COLO829 (cell line): ENCODE measurements around the gene NAA80.
A peak's percentile ranks its signal among the peaks of the same experiment; 100 is the strongest.
"Not testable (repeated sequence)": the region's sequence is repeated elsewhere in the genome, so short reads cannot be mapped to it uniquely, and the experiment has no call there.

Experiments used
- DNase-seq: peaks from one replicate; pipeline ENCODE4 v3.0.0; 2012; ENCODE audit warnings: low spot score

Gene NAA80

DNA sequence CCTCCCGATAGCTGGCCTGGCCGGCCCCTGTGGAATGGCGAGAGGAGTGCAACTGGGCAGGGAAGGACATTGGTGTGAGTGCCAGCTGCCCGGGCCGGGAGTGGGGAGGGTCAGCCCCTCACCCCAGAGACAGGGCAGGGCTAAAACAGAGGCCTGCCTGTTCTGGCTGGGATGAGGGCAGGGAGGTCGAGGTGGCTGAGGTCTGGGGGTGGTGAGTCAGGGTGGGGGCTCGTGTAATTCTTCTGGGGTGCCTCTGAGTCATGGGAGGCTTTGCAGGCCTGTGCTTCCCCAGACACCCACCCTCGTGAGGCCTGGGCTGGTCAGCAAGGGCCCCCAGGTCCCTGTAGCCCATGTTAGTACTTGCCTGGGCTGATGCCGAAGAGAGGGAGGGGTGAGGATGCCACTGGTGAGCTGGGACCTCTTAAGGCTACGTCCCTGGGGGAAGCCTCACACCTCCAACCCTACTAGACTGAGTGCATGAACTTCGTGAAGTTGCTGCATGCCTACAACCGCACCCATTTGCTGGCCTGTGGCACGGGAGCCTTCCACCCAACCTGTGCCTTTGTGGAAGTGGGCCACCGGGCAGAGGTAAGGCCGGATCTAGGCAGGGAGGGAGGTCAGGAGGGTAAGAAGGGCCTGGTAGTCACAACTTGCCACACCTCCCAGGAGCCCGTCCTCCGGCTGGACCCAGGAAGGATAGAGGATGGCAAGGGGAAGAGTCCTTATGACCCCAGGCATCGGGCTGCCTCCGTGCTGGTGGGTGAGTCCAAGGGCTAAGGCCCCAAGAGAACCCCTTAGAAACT, 28.6 kb downstream of the NAA80 start:
- no peak for DNase-seq

DNA sequence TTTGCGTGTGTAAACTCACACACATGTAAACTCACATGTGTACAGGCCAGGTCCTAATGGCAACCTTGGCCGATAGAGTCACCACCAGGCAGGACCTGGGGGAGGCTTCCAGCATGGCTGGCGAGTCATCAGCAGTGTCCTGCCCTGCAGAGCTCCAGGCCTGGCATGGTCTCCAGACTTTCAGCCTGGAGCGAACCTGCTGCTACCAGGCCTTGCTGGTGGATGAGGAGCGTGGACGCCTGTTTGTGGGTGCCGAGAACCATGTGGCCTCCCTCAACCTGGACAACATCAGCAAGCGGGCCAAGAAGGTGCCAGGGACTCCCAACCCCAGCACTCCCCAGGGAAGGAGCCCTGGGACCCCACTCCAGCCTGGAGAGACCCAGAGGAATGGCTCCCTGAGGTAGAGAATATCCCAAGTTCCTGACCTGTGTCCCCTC, 29.2 kb downstream of the NAA80 start:
- DNase-seq, result no peak

DNA sequence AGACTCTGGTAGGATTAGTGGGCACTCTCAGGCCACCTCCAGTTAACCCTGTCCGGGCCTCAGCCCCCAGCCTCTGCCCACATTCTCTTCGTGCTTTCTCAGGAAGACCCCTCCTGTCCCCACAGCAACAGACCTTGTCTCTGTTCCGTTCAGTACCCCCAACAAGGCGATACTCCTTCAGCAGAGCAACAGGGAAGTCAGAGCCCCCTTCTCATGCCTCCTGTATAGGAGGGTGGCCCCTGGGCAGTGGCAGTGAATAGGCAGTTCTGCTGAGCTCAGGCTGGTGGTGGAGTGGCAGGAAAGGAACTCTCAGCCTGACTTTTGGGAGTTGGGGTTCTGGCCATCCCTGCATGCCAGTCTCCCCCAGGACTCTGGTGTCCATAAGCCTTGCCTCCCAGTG, 29.7 kb downstream of the NAA80 start:
- no peak for DNase-seq

DNA sequence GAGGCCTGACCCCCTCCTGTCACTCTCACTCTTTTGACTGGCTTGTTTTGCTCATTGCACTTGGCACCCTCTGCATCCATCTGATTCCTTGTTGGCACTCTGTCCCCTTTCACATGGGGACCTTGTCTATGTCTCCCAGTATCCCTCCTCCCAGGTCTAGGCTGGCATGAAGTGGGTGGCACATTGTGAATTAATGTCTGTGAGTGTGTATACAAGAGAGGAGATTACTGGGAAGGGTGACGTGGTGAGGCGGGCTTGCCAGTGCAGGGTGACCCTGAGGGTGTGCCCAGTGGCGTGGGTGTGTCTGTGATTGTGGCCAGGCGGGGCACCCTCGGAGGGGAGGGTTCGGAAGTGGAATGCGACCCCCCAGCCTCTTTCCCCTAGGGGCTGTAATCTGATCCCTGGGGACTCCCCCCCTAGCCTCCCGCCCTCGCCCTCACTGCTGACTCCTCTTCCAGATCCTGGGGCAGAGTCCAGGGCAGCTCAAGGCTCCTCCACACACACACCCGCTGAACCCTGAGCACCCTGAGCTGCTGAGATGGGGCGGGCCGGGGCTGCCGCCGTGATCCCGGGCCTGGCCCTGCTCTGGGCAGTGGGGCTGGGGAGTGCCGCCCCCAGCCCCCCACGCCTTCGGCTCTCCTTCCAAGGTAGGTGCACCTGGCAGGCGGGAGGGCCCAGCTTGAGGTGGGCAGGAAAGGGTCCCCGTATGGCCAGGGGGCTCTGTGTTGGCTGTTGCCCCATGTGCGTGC, 30.3 kb downstream of the NAA80 start, which contains the start of gene SEMA3B:
SEMA3B (plus strand) TSS at position 445 of the 749 bp plus-strand sequence; CDS start at position 539, 94 bp downstream.
- peak; percentile 88 for DNase-seq

DNA sequence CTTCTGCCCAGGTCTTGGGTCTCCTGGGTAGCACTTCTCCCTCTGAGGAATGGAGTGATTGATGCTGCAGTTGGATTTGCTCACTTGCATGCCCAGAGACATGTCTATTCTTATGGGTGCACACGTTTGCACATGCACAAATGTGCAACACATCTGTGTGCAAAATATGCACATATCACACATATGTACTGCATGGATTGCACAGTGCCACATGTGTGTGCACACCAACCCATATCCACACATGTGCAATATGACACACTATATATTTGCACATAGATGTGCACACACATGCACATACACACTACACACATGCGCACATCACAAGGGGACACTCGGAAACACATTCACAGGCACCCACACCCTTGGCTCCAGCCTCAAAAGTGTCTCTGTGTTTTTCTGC, 30.9 kb downstream of the NAA80 start:
- DNase-seq, result no peak

DNA sequence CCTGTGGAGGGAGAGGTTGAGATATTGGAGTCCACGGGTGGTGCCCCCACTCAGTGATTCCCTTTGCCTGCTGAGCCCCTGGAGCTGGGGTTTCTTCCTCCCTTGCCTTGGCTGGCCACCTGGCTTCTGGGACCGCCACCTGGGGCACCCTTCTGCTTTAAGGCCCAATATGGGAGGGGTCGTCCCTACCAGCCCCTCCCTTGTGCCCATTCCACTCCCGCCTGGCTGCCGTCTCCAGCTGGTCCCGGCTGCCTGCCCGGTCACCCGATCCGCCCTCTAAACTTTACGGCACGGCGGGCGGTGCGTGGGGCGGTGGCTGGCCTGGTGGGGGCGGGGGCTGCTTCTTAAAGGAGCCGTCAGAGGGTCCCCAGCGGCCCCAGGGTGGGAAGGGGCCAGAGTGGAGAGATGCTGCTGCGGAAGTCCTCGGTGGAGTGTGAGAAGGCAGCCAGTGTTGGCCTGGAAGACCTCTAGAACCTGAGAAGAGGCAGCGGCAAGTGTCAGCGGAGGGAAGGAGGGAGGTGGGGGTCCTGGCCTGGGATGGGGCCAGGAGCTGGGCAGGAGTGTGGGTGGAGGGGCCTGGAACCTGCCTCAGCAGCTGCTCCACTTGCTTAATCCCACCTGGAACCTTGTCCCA, 31.8 kb downstream of the NAA80 start:
- no peak for DNase-seq

DNA sequence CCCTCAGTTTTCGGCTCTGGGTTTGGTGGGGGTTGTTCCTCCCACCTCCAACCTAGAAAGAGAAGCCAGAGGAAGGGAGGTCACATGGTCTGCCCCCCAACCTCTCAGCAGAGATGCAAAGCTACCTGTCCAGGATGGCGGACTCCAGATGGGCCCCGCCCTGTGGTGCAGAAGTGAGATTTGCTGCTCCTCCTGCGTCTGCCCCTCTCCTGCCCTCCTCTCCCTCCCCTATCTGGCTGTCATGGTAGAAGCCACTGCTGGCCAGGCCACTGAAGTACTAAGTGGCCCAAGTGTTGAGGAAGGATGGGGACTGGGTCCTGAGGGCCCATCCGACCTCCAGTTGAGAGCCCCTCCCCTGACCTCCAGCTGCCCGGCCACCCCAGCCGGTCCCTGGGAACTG, 32.4 kb downstream of the NAA80 start:
- DNase-seq, result no peak

DNA sequence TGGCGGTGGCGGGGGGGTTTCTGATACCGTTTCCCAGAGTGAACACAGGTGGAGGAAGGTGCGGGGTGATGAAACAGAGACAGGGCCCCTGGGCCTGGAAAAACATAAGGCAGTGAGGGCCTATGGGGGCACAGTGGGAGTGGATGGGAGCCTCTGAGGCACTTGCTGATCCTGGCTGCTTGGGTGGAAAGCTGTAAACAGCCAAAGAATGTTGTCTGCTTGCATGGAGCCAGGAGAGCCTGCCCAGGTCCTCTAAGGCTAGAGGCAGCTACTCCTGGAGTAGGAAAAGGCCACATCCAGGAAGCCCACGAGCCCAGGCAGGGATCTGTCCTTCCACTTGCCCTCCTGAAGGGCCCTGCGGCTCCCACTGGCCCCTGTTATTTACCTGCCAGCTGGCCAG, 33.2 kb downstream of the NAA80 start:
- no peak for DNase-seq

DNA sequence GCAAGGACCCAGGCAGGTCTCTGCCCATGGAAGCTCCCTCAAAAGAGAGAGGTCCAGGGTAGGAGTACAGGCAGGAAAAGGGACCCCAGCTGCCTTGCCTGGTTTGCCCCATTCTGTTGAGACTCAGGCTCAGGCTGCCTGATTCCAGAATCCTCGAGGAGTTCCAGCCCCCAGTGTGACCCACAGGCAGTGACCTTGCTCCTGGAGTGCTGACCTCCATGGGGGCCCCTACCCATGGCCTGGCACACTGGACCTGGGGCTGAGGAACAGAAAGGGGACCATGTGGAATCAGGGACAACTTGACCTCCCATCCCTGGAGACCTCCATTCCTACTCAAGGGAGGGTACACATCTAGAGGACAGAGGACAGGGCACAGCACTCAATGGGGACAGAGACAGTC, 33.6 kb downstream of the NAA80 start:
- no peak for DNase-seq

DNA sequence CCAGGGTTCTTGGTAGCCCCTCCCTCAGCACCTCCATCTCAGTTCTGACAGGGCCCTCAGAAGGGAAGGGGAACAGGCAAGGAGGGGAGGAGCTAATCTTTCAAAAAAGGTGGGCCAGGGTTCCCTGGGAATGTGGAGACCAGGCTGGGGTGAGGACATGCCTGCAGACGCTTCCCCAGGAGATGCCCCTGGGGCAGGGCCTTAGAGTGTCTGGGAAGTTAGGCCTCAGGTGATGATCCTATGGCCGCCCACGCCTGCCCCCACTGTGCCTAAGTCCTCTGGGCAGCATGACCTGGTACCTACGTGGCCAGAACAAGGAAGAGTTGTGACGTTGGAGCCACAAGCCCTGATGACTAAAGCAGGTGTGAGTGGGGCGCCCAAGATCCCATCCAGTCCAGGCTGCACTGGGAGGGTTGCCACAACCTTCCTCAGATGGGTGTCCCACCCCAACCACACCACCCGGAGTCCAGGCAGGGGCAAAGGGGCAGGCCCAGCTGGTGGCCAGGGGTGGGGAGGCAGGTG, 34.2 kb downstream of the NAA80 start:
- DNase-seq, result no peak

DNA sequence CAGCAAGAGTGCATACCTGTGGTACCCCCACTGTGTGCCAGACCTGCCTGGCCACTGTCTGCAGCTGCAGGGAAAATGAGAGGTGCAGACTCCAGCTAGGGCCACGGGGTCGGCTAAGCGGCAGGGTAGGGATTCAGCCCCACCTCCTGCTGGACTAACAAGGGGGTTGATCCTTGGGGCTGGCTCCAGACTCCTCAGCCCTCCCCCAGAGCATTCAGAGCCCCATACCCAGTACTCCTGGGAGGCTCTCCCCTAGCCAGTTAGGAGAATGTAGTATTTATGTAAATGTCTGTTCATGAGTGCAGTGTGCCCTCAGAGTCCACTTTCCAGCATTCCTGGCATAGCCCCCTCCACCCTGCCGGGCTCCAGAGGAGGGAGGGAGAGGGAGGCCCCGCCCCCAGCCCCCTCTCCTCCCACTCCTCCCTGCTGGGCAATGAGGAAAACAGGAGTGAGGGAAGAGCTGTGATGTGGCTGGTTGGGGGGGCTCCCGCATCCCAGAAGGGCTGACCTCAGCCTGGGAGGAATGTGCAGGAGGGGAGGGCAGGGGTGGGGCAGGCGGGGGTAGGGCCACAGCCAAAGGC, 34.7 kb downstream of the NAA80 start:
- peak; percentile 61 for DNase-seq

DNA sequence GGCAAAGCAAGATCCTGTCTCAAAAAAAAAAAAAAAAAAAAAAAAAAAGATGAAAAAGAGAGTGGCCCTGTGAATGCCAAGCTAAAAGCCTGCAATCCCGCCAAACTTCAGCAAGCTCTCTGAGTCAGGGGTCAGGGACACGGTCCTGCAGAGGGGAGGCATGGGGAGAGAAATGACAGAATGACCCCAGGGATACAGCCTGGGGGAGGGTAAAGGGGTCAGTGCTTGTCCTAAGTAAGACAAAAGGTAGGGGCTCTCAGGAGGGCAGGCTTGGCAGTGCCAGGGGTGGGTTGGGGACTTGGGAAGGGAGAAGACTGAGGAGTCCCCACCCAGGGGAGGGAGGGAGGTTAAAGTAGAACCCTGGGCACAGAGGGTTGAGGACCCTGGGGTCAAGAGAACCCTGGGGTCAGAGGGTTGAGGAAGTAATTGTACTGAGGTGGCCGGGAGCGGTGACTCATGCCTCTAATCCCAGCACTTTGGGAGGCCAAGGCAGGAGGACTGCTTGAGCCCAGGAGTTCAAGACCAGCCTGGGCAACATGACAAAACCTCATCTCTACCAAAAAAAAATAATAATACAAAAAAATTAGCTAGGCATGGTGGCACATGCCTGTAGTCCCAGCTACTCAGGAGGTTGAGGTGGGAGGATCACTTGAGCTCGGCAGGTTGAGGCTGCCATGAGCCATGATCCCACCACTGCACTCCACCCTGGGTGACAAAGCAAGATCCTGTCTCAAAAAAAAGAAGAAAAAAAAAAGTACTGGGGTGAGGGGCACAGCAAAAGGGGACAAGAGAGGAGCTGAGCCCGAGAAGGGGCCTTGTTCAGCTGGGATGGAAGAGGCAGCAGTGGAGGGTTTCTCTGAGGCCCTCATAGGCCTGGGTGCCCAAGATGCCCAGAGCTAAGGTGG, 35.5 kb downstream of the NAA80 start:
- DNase-seq, result no peak

DNA sequence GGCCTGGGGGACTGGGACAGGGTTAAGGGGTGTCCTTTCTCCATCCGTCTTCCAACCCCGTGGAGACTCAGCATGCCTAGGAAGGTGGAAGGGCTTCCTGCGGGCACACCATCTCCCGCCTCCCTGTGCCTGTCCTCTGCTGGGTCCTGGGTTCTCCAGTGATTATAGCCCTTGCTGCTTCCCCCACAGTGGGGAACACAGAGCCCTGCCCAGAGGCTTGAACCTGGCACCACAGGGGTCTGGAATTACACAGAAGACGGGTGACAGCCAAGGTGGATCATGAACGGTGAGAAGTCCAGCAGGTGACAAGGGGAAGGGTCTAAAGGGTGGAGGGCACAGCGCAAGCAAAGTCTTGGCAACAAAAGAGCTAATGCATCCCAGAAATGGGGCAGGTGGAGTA, 36.4 kb downstream of the NAA80 start:
- no peak for DNase-seq

DNA sequence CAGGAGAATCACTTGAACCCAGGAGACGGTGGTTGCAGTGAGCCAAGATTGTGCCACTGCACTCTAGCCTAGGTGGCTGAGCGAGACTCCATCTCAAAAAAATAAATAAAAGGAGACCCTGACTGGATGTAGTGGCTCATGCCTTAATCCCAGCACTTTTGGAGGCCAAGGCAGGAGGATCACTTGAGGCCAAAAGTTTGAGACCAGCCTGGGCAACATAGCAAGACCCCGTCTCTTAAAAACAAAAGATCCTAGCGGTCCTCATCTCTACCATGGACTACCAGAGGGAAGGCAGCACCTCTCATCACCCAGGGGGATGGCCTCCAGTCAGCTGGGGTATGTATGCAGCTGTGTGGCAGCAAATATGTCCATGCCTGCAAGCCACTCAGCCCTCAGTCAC, 37.0 kb downstream of the NAA80 start:
- not testable (repeated sequence) for DNase-seq

DNA sequence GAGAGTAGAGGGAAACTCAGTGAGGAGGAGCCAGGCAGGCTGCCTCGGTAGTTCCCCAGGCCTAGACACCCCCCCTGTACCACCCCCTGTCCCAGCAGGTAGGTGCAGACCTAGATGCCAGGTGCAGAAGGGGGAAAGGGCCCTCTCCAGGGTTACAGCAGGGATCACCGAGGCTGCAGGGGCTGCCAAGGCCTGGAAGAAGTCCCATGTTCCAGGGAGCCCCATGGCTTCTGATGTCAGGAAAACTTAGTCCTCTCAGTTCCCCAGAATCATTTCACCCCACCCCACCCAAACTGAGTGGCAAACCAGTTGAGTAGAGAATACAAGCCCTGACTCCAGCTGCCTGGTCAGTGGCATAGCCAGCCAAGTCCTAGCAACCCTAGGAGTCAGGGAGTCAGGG, 37.7 kb downstream of the NAA80 start:
- no peak for DNase-seq

DNA sequence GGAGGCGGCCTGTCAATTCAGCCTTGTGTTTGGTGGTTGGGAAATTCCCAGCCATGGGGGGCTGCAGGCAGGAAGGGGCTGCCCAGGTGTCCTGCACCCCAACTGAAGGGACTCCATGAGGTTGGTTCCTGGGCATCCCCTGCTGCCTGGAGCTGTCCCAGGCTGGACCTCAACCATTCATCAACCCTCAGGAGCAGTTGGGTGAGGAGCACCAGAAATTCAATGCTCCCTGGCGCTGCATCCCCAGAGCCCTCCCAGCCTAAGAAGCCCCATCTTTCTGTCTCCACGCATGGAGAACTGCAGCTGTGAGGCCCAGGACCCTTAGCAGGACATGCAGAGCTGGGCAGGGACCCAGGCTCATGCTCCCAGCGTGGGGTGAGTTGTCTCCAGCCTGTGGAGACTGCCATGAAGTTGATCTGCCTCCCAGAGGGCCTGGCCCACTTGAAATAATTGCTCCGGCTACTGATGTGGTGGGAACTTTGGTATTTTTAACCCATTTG, 38.2 kb downstream of the NAA80 start:
- DNase-seq, result no peak

DNA sequence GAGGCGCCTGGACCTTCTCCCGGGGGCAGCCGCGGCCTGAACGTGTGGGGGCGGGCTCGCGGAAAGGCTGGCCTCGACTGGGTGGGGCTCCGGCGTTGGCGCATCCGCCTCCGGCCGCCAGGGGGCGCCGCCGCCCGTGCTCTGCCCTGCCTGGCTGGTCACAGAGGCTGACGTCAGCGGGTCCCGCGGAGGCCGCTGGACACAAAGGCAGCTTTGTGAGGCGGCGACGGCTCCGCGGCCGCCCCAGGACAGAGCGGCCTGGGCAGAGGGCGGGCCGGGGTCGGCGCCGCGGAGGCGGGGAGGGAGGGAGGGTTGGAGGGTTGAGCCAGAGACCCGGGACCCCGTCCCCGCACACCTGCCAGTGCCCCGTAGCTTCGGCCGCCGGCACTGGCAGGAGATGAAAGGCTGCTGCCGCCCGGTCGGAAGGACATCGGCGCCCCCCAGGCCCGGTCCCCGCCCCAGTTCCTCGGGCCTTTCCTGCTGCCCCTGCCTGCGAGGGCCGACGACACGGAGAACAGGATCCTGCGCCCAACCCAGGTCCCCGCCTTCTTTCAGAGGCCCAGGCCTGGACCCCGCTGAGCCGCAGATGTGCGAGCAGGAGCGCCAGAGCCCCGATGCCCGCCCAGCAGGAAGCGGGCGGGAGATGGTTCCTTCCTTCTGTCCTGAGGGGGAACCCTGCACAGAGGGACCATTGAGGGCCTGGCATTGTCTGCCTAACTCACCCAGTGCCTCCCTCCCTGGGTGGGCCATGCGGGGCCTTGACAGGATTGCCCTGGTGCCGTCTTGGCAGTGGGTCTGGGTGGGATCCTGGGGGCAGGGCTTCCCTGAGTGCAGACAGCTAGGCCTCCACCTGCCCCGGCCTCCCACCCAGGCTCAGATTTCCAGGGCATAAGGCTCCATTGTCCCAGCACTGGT, 38.9 kb downstream of the NAA80 start:
- DNase-seq, result peak; percentile 96

DNA sequence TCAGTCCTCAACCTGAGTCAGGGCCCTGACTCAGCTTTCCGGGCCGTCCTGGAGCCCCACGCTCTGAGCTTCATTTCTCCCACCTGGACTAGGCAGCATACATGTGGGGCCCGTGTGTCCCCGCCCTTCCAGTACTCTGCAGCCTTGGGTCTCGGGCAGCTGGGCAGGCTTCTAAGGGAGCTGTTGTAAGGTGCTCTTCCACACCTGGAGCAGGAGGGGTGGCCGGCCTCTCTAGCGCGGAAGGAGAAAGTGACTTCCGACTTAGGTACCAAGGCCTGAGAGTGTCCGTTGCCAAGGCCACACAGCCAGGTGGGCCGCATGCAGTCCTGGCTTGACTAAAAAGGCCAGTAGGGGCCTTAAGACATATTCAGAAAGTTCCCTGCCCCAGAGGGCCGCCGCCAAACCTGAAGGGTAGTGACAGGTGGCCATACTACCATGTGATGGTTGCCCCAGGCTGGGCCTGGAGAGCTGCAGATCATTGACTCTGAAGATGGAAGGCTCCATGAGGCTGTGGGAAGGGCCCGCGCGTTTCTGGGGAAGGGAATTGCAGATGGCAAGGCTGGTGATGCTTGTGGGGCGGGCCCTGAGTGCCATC, 39.7 kb downstream of the NAA80 start:
- no peak for DNase-seq

DNA sequence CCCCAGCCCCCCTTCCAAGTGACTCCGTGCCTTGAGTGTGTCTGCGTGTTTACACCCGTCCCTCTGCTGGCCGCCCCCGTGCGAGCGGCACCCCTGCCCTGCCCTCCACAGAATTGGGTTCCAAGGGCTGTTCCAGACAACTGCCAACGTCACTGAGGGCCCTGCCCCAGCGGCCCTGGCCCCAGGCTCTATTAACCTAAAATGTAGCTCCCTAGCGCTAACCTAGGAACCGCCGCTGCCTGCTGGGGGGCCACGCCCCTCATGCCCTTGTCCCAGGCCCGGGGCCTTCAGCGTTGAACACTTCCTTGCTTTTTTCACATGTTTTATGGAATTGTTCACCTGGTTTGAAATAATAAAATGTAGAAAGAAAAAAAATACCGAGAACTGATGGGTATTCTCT, 40.2 kb downstream of the NAA80 start:
- no peak for DNase-seq
